NOMO-1 (cell line): ENCODE results near the gene PCSK6.

Experiments used
- DNase-seq, 2 experiments: peaks; one replicate each; lab custom pipeline; 2025; ENCODE audit not compliant: unreplicated experiment in 2 of 2; lab: John Stamatoyannopoulos, UW

PCSK6 gene

DNA sequence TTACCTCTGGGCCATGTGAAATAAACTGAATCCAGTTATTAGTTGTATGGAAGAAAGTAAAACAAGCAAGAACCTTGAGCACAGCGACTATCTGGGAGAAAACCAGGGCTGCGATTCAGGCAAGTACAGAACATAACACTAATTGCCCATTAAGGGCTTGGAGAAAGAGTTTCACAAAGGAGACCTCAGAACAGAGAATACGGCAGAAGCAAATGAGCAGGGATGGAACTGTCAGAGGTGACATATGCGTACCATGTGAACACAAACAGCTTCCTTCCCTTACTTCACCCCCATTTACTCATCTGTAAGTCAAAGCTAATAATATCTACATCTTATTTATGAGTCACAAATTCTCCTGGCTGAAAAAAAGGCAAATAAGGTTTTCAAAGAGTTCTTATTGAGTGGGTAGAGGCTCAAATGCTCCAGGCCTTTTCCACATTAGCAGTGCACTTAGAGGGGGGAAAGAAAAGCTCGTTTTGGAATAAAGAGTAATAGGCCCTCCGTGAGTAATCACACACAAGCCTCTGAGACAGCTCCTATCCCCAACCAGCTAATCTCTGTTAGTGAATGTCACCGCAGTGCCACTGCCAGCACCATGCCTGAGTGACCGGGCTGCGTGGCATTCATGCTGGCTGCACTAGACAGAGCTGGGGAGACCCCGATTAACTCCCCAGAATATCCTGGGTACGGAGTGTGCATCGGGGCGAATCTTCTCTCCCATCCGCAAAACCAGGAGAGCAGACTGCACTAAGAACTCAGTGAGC, 2.6 kb downstream of the PCSK6 start:
- no peak for DNase-seq

DNA sequence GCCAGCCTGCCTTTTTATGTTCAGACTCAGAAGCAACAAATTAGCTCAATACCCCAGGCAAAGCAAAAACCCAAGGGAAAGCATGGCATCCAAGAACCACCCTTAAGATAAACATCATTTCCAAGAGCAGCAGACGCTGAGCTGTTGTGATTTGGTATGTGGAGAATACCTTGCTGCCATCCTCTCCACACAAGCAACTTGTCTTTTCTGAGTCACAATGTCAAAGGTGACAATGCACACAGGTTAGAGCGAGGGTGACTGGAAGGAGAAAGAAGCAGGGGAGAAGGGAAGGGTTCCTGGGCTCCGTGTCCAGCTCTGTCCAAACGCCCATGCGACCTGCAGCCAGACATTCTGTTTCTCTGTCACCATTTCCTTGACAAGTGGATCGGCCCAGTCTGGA, 6.0 kb downstream of the PCSK6 start:
- no peak for DNase-seq

DNA sequence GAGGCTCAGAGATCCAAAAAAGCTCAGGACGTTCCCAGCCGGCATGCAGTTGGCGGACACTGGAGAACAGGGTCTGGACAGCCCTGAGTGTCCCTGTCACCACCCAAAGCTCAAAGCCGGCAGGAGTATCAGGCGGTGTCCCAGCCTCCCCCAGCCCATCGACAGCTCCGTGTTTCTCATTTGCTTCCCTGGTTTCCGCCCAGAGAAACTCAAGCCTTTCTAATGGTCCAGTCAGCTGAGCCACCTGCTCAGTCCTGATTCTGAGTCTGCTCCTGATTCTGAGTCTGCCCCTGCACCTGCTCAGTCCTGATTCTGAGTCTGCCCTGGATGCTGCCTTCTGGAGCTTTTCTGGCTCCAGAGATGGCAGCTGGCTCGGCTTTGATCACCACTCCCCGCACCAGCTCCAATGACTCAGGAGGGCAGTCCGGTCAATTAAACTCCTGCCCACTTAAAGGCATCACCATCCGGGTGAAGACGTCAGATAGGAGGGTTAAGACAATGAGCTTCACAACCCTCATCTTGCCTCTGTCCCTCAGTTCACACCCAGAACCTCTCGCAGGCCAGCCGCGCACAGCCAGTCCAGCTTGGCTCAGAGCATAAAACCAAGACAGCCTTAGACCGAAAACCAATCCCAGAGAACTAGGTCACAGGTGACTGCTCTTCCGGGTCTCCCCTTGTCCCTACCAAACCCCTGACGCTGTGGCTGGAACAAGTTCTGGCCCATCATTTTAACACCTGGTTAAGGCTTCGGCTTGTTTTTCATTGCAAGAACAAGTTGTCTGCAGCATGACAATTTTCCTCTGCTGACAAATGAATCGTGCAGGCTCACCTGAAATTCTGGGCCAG, 6.8 kb downstream of the PCSK6 start:
- DNase-seq: no peak

DNA sequence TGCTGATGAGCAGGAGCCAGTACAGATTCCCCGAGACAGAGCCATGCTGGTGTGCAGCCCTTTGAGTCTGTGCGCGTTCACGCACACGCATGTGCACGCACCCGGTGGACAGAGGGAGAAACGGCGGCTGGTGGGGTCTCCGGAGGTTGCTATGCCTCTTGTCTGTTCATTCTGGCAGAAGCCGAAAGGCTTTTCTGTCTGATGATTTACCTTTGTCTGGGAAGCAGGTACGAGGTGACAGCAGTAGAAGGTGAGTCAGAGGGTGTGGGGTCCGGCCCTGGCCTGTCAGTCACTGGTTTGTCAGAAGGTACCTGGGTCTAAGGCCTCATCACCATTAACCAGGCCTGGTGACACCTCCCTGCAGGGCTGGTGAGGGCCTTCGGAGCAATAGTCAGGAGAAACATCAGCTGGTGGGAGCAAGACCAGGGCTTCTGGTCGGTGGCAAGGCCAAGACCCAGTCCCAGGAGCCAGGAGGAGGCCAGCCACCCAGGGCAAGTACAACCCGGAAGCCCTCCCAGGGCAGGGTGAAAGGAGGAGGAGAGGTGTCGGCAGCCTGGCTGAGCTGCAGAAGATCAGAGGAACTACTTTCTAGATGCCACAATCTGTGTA, 7.5 kb downstream of the PCSK6 start:
- no peak for DNase-seq

DNA sequence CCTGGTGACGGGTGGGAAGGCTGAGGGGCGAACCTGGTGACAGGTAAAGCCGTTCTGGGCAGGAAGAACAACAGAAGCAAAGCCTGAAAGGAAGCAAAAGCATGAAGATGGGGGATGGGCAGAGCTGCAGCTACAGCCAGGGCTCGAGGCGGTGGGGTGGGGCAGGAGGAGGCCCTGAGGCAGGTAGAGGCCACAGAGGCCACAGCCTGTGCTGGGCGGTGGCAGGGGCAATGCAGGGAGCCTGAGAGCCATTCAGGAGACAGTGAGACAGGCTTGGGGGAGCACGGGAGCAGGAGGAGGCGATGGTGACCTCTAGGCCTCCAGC, 8.2 kb downstream of the PCSK6 start:
- no peak for DNase-seq

DNA sequence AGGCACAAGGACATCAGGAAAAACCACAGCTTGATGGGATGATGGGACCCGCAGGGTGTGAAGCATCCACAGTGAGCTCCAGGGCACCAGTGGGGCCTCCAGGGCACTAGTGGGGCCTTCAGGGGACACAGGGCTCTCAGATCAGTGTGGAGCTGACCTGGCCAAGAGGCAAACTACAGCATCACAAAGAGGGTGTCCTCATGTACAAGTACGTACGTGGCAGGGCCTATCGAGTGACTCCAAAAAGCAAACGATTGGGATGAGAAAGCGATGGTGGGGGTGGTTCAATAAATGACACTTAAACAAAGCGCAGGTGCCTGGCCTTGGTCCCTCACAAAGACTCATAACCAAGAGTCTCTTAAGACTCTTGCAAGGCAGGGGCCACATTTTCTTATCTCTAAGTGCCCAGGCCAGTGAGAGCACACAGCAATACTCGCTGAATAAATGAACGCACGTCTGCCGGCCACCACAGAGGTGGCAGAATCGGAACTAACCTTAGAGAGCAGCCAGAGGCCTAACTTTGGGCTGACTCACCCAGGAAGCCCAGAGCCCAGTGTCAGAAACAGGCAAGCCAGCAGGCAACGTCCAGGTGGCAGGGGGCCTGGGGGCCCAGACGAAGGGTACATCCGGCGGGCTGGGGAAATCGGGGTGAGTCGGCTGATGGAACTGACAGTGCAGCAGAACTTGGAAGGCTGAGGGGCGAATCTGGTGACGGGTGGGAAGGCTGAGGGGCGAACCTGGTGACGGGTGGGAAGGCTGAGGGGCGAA, 8.7 kb downstream of the PCSK6 start:
- DNase-seq: no peak

DNA sequence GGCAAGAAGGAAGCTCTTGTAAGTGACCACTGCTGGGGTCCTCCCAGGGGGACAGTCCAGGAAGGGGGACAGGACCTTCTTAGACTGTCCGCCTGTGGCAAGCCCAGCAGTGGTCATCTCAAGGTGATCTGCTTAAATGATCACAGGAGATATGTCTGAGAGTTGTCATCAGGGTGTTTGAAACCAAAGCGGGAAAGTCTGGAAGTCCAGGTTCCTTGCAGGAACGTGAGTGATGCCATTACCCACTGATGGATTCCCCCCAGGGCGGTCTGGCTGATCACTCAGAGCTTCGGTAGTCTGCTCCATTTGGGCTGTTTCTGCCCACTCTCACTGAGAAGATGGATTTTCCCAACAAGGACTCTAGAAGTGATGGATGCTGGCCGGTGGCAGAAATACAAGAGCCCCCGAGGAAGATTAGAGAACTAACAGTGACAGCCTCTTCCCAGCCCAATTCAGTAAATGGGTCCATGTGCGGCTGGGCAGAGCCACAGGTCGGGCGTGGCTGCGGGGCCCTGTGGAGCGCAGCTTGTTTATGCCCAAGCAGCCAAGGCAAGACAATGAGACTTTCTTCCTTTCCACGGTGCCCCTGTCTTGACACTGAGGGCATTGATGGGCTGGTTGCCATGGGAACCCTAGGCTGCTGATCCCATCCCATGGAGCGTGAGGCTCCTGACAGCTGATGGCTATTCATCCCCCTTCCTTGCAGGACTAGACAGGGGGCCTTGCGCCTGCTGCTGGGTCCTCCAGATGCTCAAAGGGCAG, 9.5 kb downstream of the PCSK6 start:
- DNase-seq: no peak

DNA sequence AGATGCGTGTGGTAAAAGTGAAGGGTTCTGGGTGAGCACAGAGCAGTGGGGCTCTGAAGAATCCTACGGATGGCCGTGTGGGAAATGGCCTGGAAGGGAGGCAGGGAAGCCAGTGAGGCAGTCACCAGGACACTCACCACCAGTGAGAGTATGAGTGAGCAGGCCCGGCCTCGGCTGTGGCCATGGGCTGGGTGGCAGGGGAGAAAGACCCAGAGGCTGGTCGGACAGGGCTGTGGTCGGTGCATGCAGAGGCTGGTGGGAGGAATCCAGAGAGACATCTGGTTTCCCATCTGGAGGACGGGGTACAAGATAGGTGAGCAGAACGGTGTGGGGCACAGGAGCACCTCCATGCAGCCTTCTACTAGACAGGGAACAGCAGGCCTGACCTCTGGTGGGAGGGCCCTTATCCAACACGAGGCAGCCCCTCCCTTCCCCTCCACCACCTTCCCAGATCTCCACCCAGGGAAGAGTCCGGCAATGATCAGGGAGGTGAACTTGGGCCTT, 10.1 kb downstream of the PCSK6 start:
- DNase-seq: no peak

DNA sequence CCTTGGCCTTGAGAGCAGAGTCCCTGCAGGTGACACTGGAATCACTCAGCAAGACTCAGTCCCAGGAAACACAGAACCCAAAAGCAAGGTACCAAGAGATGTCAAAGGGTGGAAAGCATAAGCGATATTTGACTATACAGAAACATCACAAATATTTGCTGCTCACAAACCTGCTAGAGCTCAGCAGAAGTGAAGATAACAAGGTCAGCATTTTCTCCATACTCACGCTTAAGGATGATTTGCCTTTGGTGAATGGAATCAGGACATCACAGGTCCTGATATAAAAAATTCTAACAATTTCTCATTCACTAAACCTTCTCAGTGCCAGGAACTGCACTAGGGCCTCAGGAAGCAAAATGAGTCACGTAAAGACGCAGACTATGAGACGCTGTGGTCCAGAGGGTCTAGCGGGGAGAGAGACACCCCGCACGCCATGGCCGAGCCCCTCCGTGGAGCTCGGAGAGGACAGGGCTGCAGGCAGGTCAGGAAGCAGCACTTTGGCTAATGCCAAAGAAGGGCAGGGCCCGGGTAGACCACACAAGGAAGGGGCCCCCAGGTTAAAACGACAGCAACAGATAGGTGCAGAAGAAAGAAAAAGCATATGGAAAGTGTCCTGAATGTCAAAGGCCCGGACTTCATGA, 10.7 kb downstream of the PCSK6 start:
- DNase-seq: no peak

DNA sequence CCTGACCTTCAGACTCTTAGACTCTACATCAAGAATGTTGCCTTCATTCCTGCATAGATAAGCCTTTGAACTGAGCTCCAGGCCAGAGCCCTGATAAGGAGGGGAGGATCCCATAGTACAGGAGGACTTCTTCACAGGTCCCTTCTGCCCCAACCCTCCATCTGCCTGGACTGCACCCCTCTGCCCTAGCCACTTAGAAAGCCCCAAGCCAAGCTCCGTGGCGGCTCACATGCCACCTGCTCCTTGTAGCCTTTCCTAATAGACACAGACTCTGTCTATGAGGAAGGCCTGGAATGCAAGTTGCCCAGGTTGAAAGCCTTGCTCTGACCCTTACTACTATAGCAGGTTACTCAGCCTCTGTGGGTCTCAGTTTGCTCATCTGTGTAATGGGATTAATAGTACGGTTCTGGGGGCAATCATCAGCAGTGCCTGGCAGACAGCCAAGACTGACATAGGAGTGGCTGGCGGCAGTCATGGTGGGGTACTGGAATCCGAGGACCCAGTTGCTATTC, 11.6 kb downstream of the PCSK6 start:
- DNase-seq: no peak

DNA sequence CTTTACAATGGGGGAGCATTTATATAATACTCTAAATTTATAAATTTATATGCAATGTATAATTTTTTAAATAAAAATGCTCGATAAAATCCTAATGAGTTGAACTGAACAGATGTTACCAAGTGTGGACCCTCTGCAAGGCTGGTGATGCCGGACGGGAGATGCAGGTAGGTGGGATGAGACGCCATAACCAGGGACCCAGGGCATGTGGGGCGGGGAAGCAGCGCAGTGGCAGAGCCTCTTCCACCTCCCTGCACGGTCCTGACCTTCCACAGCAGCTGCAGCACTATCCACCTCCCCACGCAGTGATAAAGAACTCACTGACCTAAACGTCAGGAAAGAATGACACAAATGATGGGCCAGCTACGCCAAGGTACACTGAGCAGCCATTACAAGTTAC, 12.8 kb downstream of the PCSK6 start:
- DNase-seq: no peak

DNA sequence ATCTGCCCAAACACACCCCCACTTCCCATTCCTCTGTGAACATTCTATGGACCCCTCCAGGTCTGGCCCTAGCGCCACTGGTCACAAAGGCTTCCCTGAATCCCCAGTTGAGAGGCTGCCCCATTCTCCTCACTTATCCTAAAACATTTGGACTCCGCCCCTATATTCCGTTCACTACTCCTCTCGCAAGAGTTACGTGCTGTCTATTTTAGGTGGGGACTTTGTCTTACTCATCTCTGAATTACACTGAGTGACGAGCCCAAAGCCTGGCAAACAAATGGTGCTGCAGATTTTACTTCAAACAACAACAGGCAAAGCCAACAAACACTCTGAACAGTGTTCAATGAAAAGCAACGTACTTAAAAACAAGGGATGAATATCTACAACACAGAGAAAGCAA, 14.5 kb downstream of the PCSK6 start:
- DNase-seq: no peak

DNA sequence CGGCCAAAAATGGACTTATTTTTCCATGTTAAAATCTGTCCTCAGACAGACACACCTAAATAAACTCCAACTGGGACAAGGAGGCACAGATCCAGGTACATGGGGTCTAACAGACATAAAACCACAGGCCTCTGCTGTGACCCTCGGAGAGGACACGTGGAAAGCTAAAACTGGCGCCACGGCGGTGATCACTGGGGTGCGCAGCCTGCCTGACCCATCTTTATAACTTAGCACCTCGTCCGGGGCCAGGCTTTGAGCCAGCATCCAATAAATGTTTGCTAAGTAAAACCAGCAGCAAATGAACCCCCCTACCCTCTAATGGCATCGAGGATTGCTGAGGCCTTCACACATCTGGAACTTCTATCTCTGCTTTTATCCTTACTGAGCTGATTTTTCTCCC, 15.3 kb downstream of the PCSK6 start:
- no peak for DNase-seq

DNA sequence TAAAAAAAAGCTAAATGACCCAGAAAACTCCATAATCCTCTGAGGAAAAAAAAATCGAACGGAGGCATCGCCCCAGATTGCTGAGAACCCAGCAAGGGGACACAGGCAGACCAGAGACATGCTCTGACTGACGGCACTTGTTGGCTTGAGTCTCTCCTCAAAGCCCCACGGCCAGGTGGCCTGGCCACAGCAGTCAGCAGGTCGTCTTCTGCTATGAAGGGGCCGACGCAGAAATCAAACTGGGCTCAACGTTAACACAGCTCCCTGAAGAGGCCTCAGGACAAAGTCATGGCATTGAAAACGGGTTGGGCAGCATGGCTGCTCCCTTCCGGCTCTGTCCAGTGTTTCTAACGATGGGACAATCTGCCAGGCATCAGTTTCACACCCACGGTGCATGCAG, 17.5 kb downstream of the PCSK6 start:
- no peak for DNase-seq

DNA sequence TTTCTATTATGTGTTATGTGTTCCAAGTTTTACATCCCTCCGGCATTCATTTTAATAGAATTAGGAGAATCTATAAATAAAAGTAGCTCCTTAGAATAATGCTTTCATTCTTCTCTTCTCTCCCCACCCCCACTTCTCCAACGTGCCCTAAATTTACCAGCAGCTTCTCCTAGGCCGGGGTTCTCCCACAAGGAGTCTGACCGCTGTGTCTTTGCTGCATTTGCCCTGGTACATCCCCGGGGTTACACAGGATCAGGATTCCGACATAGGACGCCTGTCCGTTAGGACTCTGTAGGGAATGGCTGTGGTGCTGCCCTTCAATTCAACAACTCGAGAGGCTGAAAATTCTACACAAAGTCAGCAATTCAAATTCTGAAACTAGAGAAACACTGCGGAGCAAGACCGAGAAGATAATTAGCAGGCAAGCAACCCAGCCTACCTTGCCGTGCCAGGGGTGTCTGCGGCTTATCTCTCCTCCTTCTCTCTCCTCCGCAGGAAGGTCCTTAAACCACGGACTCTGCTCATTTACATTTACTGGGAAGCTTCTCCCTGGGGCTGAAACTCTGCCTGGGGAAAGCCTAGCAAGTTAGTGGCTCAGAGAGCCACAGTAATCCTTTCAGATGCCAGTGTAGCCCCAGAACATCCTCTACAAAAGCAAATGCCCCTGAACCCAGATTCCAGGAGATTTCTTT, 18.8 kb downstream of the PCSK6 start:
- DNase-seq: no peak

DNA sequence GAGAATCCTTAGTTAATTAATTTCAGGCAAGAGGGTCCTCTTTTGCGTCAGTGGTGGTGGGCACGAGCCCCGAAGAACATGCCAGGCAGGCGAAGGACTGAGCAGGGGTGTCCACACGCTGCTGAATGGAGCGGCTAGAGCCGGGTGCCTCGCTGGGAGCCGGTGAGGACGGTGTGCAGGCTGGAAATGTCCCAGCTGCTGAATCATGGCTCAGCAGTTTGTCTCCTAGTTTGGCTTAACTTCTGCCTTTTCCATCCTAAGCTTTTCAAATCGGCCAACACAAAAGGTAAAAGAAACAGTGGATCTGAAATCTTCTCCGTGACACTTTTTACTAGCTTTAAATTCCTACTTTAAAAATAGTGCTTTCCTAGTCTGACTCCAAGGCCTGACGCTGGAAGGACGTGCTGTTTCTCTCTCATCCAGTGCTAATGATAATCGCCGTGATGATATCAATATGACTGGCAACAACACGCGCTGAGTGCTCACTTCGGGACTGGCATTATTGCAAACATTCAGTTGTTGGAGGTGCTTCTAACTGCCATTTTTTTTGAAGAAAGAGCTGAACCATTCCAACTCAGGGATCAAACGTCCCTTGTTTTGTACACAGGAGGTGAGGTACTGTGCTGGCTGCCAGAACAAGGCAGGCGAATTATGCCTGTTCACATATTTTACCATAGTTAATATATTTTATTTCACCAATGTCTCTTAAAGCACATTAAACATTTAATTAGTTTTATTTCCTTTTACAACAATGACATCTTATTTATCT, 19.8 kb downstream of the PCSK6 start:
- DNase-seq: no peak

DNA sequence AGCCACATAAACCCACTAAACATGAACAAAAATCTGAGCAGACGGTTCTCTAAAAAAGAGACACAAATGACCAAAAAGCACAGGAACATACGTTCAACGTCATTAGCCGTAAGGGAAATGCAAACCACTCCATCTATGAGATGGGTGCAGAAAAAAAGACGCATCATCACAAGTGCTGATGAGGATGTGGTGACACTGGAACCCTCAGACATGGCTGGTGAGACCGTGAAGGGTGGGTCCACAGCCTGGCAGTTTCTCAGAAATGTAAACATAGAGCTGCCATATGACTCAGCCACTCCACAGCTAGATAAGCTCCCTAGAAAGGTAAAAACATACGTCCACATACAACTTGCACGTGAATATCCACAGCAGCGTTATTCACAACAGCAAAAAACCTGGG, 23.3 kb downstream of the PCSK6 start:
- DNase-seq: no peak

DNA sequence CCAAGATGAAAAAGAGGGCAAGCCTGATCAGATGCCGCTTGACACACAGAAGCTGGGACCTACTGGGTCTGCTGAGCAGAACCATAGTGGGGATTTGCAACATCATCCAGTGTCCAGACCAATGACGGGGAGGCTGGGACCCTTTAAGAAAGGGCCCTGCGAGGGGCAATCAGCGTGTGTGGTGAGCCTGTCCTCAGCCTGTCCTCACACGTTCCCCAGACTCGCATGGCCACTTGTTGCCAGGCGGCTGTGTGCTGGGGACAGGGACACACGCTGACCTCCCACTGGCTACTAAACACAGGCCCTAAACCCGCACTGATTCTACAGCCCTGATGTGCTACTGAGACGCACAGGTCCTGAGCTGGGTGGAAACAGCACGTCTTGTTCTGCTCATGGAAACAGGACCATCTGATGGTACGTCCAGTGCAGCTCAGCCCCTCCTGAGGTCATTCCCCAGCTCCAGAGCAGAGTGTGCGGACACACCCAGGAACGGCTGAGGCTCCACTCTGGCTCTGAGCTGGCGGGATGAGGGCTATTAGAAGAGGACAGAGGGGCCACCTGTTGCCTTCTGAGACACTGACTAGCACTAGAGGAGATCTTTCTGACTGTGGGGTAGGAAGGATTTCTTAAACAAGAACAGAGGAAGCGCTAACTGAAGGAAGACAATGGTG, 24.4 kb downstream of the PCSK6 start:
- DNase-seq: no peak
